Measurements from ENCODE around the gene HLA-DRB1. TPM values are rescaled to one million over a fixed set of nuclear protein-coding genes. Genes with fewer than 3 reads are reported as not detected.
"Not testable (repeated sequence)": the region's sequence is repeated elsewhere in the genome, so short reads cannot be mapped to it uniquely, and the experiment has no call there.

The HLA-DRB1 gene
- total RNA-seq, 2 donors from 2014 or later: 78.2 to 91.3 TPM

GRCh38 chr6:32610682-32611296 lies 21.1 kb upstream of the HLA-DRB1 start:
- intact Hi-C loops (cut with DNase I): no loop called here
- DNase-seq (ENCODE audit: low spot score): no peak

- DNase-seq (ENCODE audit: low spot score): no peak
- intact Hi-C loops (cut with DNase I): no loop called here
Measured at GRCh38 chr6:32609731-32610640, 20.3 kb upstream of the HLA-DRB1 start.

- DNase-seq (ENCODE audit: low spot score): no peak
- intact Hi-C loops (cut with DNase I): no loop called here
Measured at GRCh38 chr6:32609391-32609730, 19.7 kb upstream of the HLA-DRB1 start.

GRCh38 chr6:32608362-32608761 lies 18.7 kb upstream of the HLA-DRB1 start:
- intact Hi-C loops (cut with DNase I): no loop called here
- no peak for DNase-seq (ENCODE audit: low spot score)

- intact Hi-C loops (cut with DNase I): no loop called here
- no peak for DNase-seq (ENCODE audit: low spot score)
Measured at GRCh38 chr6:32607988-32608298, 18.3 kb upstream of the HLA-DRB1 start.

- intact Hi-C loops (cut with DNase I): no loop called here
- DNase-seq (ENCODE audit: low spot score): no peak
Measured at GRCh38 chr6:32607263-32607987, 17.8 kb upstream of the HLA-DRB1 start.

- intact Hi-C loops (cut with DNase I): no loop called here
- DNase-seq (ENCODE audit: low spot score): no peak
Measured at GRCh38 chr6:32604434-32604877, 14.8 kb upstream of the HLA-DRB1 start.

GRCh38 chr6:32603888-32604287 lies 14.2 kb upstream of the HLA-DRB1 start:
- intact Hi-C loops (cut with DNase I): no loop called here

GRCh38 chr6:32603222-32603621 lies 13.6 kb upstream of the HLA-DRB1 start:
- no peak for DNase-seq (ENCODE audit: low spot score)
- intact Hi-C loops (cut with DNase I): no loop called here

More at GRCh38 chr6:32603888-32604287, 14.2 kb upstream of the HLA-DRB1 start:
- no peak for DNase-seq (ENCODE audit: low spot score)

- intact Hi-C loops (cut with DNase I): no loop called here
- DNase-seq (ENCODE audit: low spot score): no peak
Measured at GRCh38 chr6:32602383-32602782, 12.7 kb upstream of the HLA-DRB1 start.

DNA sequence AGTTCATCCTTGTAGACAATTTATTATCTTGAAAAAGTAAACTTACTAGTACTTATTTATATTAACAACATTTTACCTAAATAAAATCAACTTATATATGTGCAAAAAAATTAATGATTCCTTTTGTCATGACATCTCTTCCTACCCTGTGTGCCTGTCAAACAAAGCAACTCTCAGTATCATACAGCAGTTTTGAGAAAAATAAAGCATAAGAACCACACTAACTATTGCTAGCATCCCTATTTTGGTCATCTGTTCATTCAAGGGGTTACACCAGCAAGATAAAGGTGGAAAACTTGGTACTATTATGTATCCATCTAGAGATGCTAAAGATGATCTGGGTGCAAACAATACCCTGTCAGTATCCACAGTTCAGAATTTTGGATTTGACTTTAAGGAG lies 7.4 kb upstream of the HLA-DRB1 start:
- no peak for DNase-seq (ENCODE audit: low spot score)
- intact Hi-C loops (cut with DNase I): no loop called here

DNA sequence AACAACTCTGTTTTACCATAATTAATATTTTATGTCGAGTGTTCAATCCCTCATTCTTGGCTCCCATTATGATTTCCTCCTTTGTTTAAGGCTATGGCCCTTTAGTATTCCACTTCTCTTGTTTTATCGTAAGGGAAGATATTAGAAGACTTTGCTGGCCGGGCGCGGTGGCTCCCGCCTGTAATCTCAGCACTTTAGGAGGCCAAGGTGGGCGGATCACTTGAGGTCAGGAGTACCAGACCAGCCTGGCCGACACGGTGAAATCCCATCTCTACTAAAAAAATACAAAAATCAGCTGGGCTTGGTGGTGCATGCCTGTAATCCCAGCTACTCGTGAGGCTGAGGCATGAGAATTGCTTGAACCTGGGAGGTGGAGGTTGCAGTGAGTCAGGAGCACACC lies 1.1 kb upstream of the HLA-DRB1 start:
- DNase-seq (ENCODE audit: low spot score); intact Hi-C loops (cut with DNase I): not testable (repeated sequence)

- no peak for DNase-seq (ENCODE audit: low spot score)
- intact Hi-C loops (cut with DNase I): no loop called here
Measured at GRCh38 chr6:32588156-32588555, 1.5 kb downstream of the HLA-DRB1 start.

DNA sequence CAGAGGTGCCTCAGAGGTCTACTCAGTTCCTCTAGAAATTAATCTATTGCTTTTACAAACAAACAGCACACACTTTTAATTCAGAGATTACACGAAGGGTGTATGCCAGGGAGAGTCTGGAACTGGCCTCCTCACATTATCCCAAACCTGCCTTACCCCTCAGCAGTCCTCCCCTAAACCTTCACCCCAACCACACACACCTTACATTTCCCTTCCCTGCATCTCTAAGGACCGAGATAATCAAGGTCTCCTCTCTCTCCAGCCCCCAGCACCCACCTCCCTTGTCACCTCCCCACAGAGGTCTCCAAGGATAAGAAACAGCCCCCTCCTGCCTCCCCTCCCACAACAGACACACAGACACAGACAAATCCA lies 6.1 kb downstream of the HLA-DRB1 start:
- no peak for DNase-seq (ENCODE audit: low spot score)
- intact Hi-C loops (cut with DNase I): no loop called here

- DNase-seq (ENCODE audit: low spot score): no peak
Measured at GRCh38 chr6:32581315-32582095, 8.1 kb downstream of the HLA-DRB1 start.

GRCh38 chr6:32580593-32580992 lies 9.1 kb downstream of the HLA-DRB1 start:
- DNase-seq (ENCODE audit: low spot score): no peak
- intact Hi-C loops (cut with DNase I): no loop called here

More at GRCh38 chr6:32581315-32582095, 8.1 kb downstream of the HLA-DRB1 start:
- intact Hi-C loops (cut with DNase I): no loop called here

DNA sequence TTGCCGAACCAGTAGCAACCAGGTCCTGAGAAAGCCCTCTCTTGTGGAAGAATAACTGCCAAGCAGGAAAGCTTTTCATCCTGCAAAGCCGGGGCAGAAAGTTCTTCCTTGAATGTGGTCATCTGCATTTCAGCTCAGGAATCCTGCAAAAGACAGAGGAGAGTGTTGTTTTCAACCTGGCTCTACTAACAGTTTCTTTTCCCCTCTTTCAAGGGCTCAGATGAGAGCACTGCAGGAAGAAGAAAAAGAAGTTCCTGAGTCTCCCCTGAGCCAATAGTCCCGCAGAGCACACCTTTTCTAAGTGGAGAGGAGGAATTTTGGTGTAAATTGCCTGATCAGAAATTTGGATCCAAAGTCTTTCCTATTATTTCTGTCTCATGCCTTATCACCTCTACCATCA lies 10.7 kb downstream of the HLA-DRB1 start:
- intact Hi-C loops (cut with DNase I): no loop called here
- no peak for DNase-seq (ENCODE audit: low spot score)

- intact Hi-C loops (cut with DNase I); DNase-seq (ENCODE audit: low spot score): not testable (repeated sequence)
Measured at GRCh38 chr6:32577493-32577892, 12.2 kb downstream of the HLA-DRB1 start.

- no peak for DNase-seq (ENCODE audit: low spot score)
- intact Hi-C loops (cut with DNase I): no loop called here
Measured at GRCh38 chr6:32576250-32576649, 13.4 kb downstream of the HLA-DRB1 start.

Data from posterior vena cava (tissue), 2 donors.